ENCODE measurements around the gene HTRA2.

GRCh38 chr2:74542978-74543377 is 13.2 kb downstream of the HTRA2 start:
- TF ChIP-seq CSRNP3 (CRISPR knock-in tag; IDR thresholded peaks at IDR 0.05) (no peak), ARNTL (CRISPR knock-in tag; IDR thresholded peaks at IDR 0.05; ENCODE audit: borderline replicate concordance, low read depth) (no peak)

All from SK-N-SH treated with all-trans-retinoic acid at 6 μM for 48 hours (cell line).